ENCODE results near the gene BUD31. TPM values are rescaled to one million over a fixed set of nuclear protein-coding genes. Genes with fewer than 3 reads are reported as not detected.

The BUD31 gene
- total RNA-seq, 1 experiment from 2014 or later, result 154 TPM

- Histone ChIP-seq H3K9ac (ENCODE audit: low read length) (no peak overlapping the region), H3K36me3 (ENCODE audit: control insufficient read depth in 1 of 2, insufficient read depth in 2 of 2, low read length in 2 of 2) (peaks cover 23 to 56% of the 10 kb centered on the region in 2 experiments; a peak in 3 of 4 replicates), H4K20me1 (ENCODE audit: insufficient read depth) (peaks cover 11% of the 10 kb centered on the region; the same call in 1 of the 2 replicates), H3K4me3 (replicated peaks in 1 of 2; ENCODE audit: low read depth in 1 of 2, low read length in 2 of 2) (no peak overlapping the region), H3K9me2 (ENCODE audit: insufficient read depth) (no peaks in the 10 kb centered on the region), H3K4me2 (ENCODE audit: low read length) (no peak overlapping the region), H3K9me3 (ENCODE audit: control insufficient read depth in 1 of 2, insufficient read depth in 1 of 2, low read depth in 1 of 2, low read length in 2 of 2) (no peaks in the 10 kb centered on the region), H2AFZ (ENCODE audit: low read depth, low read length, poor library complexity, severe bottlenecking) (no peak overlapping the region), H3K4me1 (ENCODE audit: control insufficient read depth in 1 of 2, insufficient read depth in 2 of 2, low read length in 2 of 2) (peaks cover 0 to 8% of the 10 kb centered on the region in 2 experiments; a peak in 2 of 4 replicates), H3K79me2 (ENCODE audit: insufficient read depth, low read length) (peaks cover 91% of the 10 kb centered on the region), H3K27ac (ENCODE audit: low read depth, low read length) (no peak overlapping the region), H3K27me3 (ENCODE audit: insufficient read depth, low read length) (no peaks in the 10 kb centered on the region)
- DNase-seq (ENCODE audit: low read depth, low spot score) (no peak), ATAC-seq (no peak)
- intact Hi-C loops (cut with micrococcal nuclease), result no loop called here
- RAD21 ChIA-PET (ENCODE audit: low non-redundant PET in 1 of 2, low total read pairs in 2 of 2, uncharacterized antibody in 2 of 2, unreplicated experiment in 2 of 2), result no interaction called here
- CTCF ChIA-PET, result interaction anchor here (0.9 kb wide), 1 partner anchor 10 kb away, joined by 3 read pairs; no protein-coding TSS in a partner anchor
- POLR2A ChIA-PET, result no interaction called here
- no TSS peak for BruUV-seq (replicated peaks)
- no peak for TF ChIP-seq CTCF (IDR thresholded peaks at IDR 0.05 in 2 of 3, conservative IDR thresholded peaks at IDR 0.05 in 1 of 3; ENCODE audit: borderline replicate concordance in 1 of 3, insufficient read depth in 1 of 3, low read depth in 2 of 3, low read length in 2 of 3)
- no peak for TF ChIP-seq MAX (IDR thresholded peaks at IDR 0.05)
- TF ChIP-seq SRF (IDR thresholded peaks at IDR 0.05; ENCODE audit: low read depth), result no peak
- TF ChIP-seq EZH2 (IDR thresholded peaks at IDR 0.05), result no peak
- TF ChIP-seq RAD21 (IDR thresholded peaks at IDR 0.05; ENCODE audit: low read depth), result no peak
- TF ChIP-seq CEBPB (IDR thresholded peaks at IDR 0.05; ENCODE audit: low read depth), result no peak
Measured at GRCh38 chr7:99460651-99461050, 51.9 kb downstream of the BUD31 start.

GRCh38 chr7:99461221-99461620 lies 52.5 kb downstream of the BUD31 start:
- H3K4me3 ChIP-seq (replicated peaks in 1 of 2; ENCODE audit: low read depth in 1 of 2, low read length in 2 of 2), result no peak overlapping the region
- ChIA-PET CTCF (interaction anchor here (0.9 kb wide), 1 partner anchor 10 kb away, joined by 3 read pairs; no protein-coding TSS in a partner anchor), POLR2A (no interaction called here), RAD21 (ENCODE audit: low non-redundant PET in 1 of 2, low total read pairs in 2 of 2, uncharacterized antibody in 2 of 2, unreplicated experiment in 2 of 2) (no interaction called here)
- no peak overlapping the region for H3K4me2 ChIP-seq (ENCODE audit: low read length)
- no peak overlapping the region for H2AFZ ChIP-seq (ENCODE audit: low read depth, low read length, poor library complexity, severe bottlenecking)
- H4K20me1 ChIP-seq (ENCODE audit: insufficient read depth), result peaks cover 11% of the 10 kb centered on the region; the same call in 1 of the 2 replicates
- TF ChIP-seq CTCF (IDR thresholded peaks at IDR 0.05 in 2 of 3, conservative IDR thresholded peaks at IDR 0.05 in 1 of 3; ENCODE audit: borderline replicate concordance in 1 of 3, insufficient read depth in 1 of 3, low read depth in 2 of 3, low read length in 2 of 3) (peak in 2 of 3 experiments; percentile 6 to 23; a peak in 1 of 6 replicates), YY1 (IDR thresholded peaks at IDR 0.05; ENCODE audit: extremely low read depth, insufficient replicate concordance, low read depth, low read length) (no peak)
- intact Hi-C loops (cut with micrococcal nuclease), result no loop called here
- H3K79me2 ChIP-seq (ENCODE audit: insufficient read depth, low read length), result peaks cover 97% of the 10 kb centered on the region
- H3K9me2 ChIP-seq (ENCODE audit: insufficient read depth), result no peaks in the 10 kb centered on the region
- no peaks in the 10 kb centered on the region for H3K27me3 ChIP-seq (ENCODE audit: insufficient read depth, low read length)
- H3K9me3 ChIP-seq (ENCODE audit: control insufficient read depth in 1 of 2, insufficient read depth in 1 of 2, low read depth in 1 of 2, low read length in 2 of 2), result no peaks in the 10 kb centered on the region
- no peak overlapping the region for H3K27ac ChIP-seq (ENCODE audit: low read depth, low read length)
- ATAC-seq (no peak), DNase-seq (ENCODE audit: low read depth, low spot score) (no peak)
- H3K4me1 ChIP-seq (ENCODE audit: control insufficient read depth in 1 of 2, insufficient read depth in 2 of 2, low read length in 2 of 2), result peaks cover 0 to 10% of the 10 kb centered on the region in 2 experiments; a peak in 3 of 4 replicates
- no TSS peak for BruUV-seq (replicated peaks)
- peaks cover 20 to 53% of the 10 kb centered on the region in 2 experiments; a peak in 3 of 4 replicates for H3K36me3 ChIP-seq (ENCODE audit: control insufficient read depth in 1 of 2, insufficient read depth in 2 of 2, low read length in 2 of 2)
- H3K9ac ChIP-seq (ENCODE audit: low read length), result no peak overlapping the region

Data from HCT116 (cell line).